HPDE6-E6E7 (cell line): ENCODE measurements around the gene SRPRB.

Source experiments
- DNase-seq: peaks from one replicate; pipeline ENCODE4 v3.0.0; 2011; ENCODE audit warnings: missing footprints; ENCODE audit errors: extremely low spot score

The SRPRB gene

GRCh38 chr3:133865136-133865855, 59.7 kb downstream of the SRPRB start:
- no peak for DNase-seq

GRCh38 chr3:133866141-133866540, 60.5 kb downstream of the SRPRB start:
- DNase-seq: no peak

- no peak for DNase-seq
Measured at GRCh38 chr3:133868186-133868585, 62.6 kb downstream of the SRPRB start.

- DNase-seq: no peak
Measured at GRCh38 chr3:133868758-133869475, 63.3 kb downstream of the SRPRB start.

- no peak for DNase-seq
Measured at GRCh38 chr3:133869586-133869985, 64.0 kb downstream of the SRPRB start.

GRCh38 chr3:133870822-133871221, 65.2 kb downstream of the SRPRB start:
- DNase-seq: no peak
